AG10803 (cell line): Measurements from ENCODE around the gene SIRPA.

Experiments used
- DNase-seq: peaks from one replicate; pipeline ENCODE4 v3.0.0; 2010; ENCODE audit warnings: low read depth
- H3K4me3 ChIP-seq: 2 replicates; pipeline ENCODE4 v1.5.1; 2011; ENCODE audit warnings: mild to moderate bottlenecking, low read length, control low read depth
- TF ChIP-seq, protein P1 (sequence below): conservative IDR thresholded peaks from 2 replicates; pipeline ENCODE4 v1.5.1; 2011; ENCODE audit warnings: mild to moderate bottlenecking, low read length, control low read depth, inconsistent platforms

The SIRPA gene

DNA sequence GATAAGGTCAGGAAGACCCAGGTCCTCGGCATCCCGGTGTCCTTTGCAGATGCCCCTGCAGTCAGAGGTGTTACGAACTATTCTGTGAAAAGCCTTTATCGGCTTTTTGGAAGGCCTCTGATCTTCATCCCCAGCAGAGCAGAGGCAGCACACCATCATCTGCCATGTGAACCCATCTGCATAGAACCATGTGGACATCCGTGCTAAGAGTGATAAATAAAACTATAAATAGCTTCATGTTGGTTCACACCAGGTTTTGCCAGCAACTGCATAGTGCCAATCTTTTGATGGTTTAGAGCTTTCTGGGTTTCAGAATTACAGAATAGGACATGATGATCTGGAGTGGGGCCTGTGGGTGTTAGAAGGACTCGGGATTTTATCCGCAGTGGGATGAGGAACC lies 33.6 kb downstream of the SIRPA start:
- no peak overlapping the region for H3K4me3 ChIP-seq
- TF ChIP-seq, protein P1, sequence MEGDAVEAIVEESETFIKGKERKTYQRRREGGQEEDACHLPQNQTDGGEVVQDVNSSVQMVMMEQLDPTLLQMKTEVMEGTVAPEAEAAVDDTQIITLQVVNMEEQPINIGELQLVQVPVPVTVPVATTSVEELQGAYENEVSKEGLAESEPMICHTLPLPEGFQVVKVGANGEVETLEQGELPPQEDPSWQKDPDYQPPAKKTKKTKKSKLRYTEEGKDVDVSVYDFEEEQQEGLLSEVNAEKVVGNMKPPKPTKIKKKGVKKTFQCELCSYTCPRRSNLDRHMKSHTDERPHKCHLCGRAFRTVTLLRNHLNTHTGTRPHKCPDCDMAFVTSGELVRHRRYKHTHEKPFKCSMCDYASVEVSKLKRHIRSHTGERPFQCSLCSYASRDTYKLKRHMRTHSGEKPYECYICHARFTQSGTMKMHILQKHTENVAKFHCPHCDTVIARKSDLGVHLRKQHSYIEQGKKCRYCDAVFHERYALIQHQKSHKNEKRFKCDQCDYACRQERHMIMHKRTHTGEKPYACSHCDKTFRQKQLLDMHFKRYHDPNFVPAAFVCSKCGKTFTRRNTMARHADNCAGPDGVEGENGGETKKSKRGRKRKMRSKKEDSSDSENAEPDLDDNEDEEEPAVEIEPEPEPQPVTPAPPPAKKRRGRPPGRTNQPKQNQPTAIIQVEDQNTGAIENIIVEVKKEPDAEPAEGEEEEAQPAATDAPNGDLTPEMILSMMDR: no peak
- DNase-seq: no peak

DNA sequence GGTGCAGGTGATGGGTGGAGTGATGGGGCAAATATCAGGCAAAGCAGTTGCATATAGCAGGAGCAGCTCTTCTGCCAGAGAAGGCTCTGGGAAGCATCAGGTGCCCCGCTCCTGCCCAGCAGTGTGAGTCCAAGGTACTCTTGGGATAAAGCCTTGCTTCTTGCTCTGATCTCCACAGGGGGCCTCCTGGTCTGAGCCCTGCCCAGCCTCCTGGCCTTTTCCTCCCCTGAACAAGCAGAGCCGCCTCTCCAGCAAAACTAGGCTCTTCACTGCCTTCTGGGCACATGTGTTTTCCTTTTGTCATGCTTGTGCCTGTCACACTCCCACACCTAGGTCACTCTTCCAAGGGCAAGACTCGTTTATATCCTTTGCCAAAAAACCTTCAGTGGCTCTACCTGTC lies 34.3 kb downstream of the SIRPA start:
- H3K4me3 ChIP-seq: no peak overlapping the region
- DNase-seq: no peak
- TF ChIP-seq, protein P1: no peak

DNA sequence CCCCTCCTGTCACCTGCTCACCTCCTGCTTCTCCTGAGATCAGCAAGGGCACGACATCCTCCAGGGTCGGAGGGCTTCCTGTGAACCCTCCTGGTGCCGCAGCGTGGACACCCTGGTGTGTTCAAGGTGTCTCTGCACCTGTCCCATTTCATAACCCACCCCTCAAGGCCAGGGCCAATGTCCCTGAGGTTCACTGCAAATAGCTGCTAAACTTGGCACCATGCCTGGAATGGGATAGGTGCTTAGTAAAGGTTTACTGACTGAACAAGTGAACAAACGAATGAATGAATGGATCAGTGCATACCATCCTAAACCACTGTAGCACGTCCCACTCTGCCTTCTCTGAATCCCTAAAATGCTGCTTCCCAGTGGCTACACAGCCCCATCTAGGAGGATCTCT lies 35.0 kb downstream of the SIRPA start:
- no peak overlapping the region for H3K4me3 ChIP-seq
- no peak for DNase-seq
- TF ChIP-seq, protein P1: no peak

DNA sequence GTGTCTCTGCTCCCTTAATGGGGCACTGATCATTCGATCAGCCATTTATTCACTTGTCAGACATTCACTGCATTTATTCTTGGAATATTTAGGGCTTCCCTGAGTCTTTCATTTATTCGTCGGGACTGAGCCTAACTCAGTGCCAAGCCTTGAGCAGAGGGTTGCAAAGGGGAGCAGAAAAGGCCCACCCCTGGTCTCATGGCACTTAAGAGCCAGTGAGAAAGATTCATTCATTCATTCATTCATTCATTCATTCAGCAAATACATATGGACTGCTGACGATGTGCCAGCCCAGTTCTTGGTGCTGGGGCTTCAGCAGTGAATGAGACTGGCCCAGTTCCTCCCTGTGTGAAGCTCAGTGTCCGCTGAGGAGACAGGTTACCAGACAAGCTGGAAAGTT lies 36.6 kb downstream of the SIRPA start:
- H3K4me3 ChIP-seq: no peak overlapping the region
- DNase-seq: no peak

DNA sequence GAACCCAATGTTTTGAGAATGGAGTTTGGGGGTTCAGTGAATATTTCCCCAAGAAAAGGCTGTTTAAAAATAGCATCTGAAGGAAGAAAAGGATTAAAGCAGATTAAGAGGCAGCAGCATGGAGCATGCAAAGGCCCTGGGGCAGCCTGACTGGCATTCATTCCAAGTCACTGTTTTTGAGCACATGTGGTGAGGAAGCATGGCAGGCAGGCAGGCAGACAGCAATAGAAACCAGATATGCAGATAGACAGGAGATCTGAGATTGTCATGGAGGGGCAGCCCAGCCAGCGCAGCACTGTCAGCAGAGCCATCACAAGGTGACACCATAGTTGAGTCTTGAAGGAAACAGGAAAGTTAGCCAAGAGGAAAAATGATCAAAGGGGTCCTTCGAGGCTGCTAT lies 37.8 kb downstream of the SIRPA start:
- no peak for DNase-seq
- TF ChIP-seq, protein P1: no peak
- no peak overlapping the region for H3K4me3 ChIP-seq

More for the DNA sequence above, 36.6 kb downstream of the SIRPA start:
- TF ChIP-seq, protein P1: no peak

DNA sequence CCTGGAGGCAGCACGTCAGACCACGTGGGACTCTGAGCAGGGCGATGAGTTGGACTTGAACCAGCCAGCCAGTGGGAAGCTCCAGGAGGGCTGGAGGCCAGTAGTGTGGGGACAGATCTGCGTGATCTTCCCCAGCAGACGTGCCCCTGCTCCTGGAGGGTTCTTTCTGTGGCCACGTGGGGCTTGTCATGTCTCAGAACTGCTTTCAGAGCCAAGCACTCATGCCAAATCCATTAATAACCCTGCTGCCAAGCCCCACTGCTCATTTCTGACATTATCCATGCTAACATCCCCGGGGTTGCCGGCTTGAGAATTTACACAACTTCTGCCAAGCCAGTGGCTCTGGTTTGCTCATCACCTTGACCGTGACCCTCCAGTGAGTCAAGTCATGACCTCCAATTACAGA lies 38.3 kb downstream of the SIRPA start:
- peak; percentile 84 for DNase-seq
- H3K4me3 ChIP-seq: no peak overlapping the region
- TF ChIP-seq, protein P1: no peak

DNA sequence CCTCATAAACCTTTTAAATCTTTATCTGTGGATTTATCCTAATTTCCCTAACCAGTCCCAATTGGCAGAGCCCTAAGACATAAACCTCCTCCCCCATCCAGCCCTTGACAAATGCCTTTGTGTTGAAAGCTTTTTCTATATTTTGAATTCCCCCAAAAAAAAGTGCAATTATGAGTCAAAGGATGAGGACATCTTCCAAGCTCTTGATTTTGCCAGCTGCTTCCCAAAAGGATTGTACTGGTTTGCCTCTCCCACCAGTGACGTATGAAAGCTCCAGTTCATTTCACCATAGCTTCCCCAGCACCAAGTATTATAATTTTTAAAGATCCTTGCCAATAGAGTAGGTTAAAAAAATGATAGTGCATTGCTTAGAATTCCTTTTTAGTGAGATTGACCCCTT lies 38.9 kb downstream of the SIRPA start:
- DNase-seq: peak; percentile 97
- H3K4me3 ChIP-seq: no peak overlapping the region
- TF ChIP-seq, protein P1: no peak
